Activated CD4-positive, alpha-beta T cell treated with anti-CD3 and anti-CD28 coated beads for 24 hours (primary cell): ENCODE data around the gene SPANXD.
"Not testable (repeated sequence)": the region's sequence is repeated elsewhere in the genome, so short reads cannot be mapped to it uniquely, and the experiment has no call there.

Experiments used
- DNase-seq, 2 donors: peaks; one replicate each; pipeline ENCODE4 v3.0.0-alpha.2; 2020; ENCODE audit warnings: low read depth in 2 of 2

The SPANXD gene

DNA sequence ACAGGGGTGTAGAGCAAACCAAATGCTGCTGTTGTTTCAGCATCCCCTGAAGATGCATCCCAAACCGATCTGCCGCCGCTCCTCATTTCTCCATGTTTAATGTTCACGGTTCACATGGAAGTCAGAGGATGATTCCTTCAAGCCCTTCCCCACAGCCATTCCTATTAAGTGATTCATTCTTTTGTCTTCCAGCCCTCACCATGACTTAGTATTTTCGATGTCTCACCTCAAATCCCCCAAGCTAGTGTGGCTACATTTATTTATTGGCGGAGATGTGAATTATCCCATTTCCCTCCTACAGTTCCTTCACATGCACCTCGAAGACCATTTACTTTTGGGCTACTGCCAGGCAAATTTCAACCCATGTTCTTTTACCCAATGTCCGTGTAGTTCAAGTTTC lies at the start of gene SPANXD:
Gene SPANXD, minus strand, starts transcription at position 101 of the 400 bp plus-strand sequence. CDS start 334 bp downstream, outside the sequence.
- DNase-seq, result not testable (repeated sequence)

GRCh38 chrX:141742666-141743065 lies 44.1 kb upstream of the SPANXD start:
- DNase-seq, result no peak

GRCh38 chrX:141736656-141737055 lies 38.1 kb upstream of the SPANXD start:
- no peak for DNase-seq

- DNase-seq, result no peak
These were observed 34.8 kb upstream of the SPANXD start for GRCh38 chrX:141733371-141733770.

- DNase-seq, result no peak
These were observed 33.5 kb upstream of the SPANXD start for GRCh38 chrX:141732031-141732430.

GRCh38 chrX:141724186-141724585 lies 25.6 kb upstream of the SPANXD start:
- no peak for DNase-seq

DNA sequence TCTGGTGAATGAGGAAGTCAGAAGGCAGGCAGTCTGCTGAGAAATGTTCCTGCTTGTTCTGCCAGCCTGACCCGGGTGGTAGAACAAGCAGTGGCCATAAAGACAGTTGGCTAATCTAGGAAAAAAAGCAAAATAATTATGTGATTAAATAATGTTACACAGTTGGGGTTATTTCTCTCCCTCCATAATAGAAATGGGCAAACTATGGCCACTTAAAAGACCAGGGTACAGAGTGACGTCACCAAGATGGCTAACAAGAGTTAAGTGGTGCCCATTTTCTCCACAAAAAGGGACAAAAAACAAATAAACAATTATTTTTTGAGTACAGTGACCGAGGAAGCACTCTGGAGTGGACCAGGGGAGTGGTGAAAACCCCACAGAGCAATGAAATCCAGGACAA lies 16.1 kb upstream of the SPANXD start:
- DNase-seq, result no peak

- no peak for DNase-seq
These were observed 2.5 kb upstream of the SPANXD start for GRCh38 chrX:141701072-141701471.

- no peak for DNase-seq
These were observed 24.6 kb downstream of the SPANXD start for GRCh38 chrX:141673946-141674345.

GRCh38 chrX:141669689-141670088 lies 28.9 kb downstream of the SPANXD start:
- no peak for DNase-seq

GRCh38 chrX:141668371-141668770 lies 30.2 kb downstream of the SPANXD start:
- no peak for DNase-seq

DNA sequence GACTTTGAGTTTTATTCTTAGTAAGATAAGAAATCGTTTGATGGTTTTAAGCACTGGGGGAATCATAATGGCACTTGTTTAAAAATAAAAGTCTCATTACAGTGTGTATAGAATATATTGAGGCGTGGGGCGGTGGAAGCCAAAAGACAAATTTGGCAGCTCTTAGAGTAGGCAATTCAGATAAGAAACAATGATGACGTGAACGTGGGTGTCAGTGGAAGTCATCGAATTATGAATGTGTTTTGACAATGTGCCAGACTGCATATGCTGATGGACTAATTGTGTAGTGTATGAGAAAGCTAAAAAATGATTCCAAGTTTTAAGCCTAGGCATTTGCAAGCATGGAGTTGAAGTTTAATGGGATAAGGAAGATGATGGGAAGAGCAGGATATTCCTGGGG lies 35.8 kb downstream of the SPANXD start:
- DNase-seq, result no peak

- DNase-seq, result no peak
These were observed 46.3 kb downstream of the SPANXD start for GRCh38 chrX:141652286-141652685.
